Sigmoid colon (tissue), 7 donors: ENCODE results near the gene BICC1. TPM values are rescaled to one million over a fixed set of nuclear protein-coding genes. Genes with fewer than 3 reads are reported as not detected.

ENCODE experiments used
- DNase-seq: peaks from one replicate; pipeline ENCODE4 v3.0.0-alpha.2; 2019
- H3K27ac ChIP-seq, 4 donors: fragments of 200-600 bp; sonication (generic); one replicate each; pipeline ENCODE4 v1.5.1; 2016 to 2019; ENCODE audit warnings: mild to moderate bottlenecking in 1 of 4
- H3K27me3 ChIP-seq, 3 donors: fragments of 200-600 bp; sonication (generic); one replicate each; pipeline ENCODE4 v1.5.1; 2019; ENCODE audit warnings: mild to moderate bottlenecking in 1 of 3
- H3K36me3 ChIP-seq, 4 donors: fragments of 200-600 bp; sonication (generic); one replicate each; pipeline ENCODE4 v1.5.1; 2016 to 2019
- H3K4me1 ChIP-seq, 4 donors: fragments of 200-600 bp; sonication (generic); one replicate each; pipeline ENCODE4 v1.5.1; 2017 to 2019
- H3K4me3 ChIP-seq, 4 donors: fragments of 200-600 bp; sonication (generic); one replicate each; pipeline ENCODE4 v1.5.1; 2017 to 2019; ENCODE audit warnings: mild to moderate bottlenecking in 2 of 4, moderate library complexity in 1 of 4
- H3K9me3 ChIP-seq, 4 donors: fragments of 200-600 bp in 3 of 4; sonication (generic) in 3 of 4; one replicate each; pipeline versions ENCODE4 v1.5.1 to v1.6.1; 2013 to 2019
- EP300 ChIP-seq, 4 donors: sonication (generic); formaldehyde crosslinking; IDR thresholded peaks; one replicate each; pipeline ENCODE4 v1.6.1; 2017; ENCODE audit warnings: antibody characterized with exemption in 4 of 4
- POLR2A ChIP-seq, 2 donors: fragments of 450-650 bp; IDR thresholded peaks; one replicate each; pipeline ENCODE4 v1.6.1; 2016; ENCODE audit warnings: antibody characterized with exemption in 2 of 2, mild to moderate bottlenecking in 2 of 2, moderate library complexity in 2 of 2
- POLR2AphosphoS5 ChIP-seq, 4 donors: sonication (generic); formaldehyde crosslinking; IDR thresholded peaks; one replicate each; pipeline ENCODE4 v1.6.1; 2017; ENCODE audit warnings: antibody characterized with exemption in 4 of 4
- WGBS, 2 donors: extraction: QIAGEN DNeasy Blood & Tissue Kit; methylation state at CpG; one replicate each; pipeline ENCODE4 v1.1.7; 2013; 5-methylcytosine and 5-hydroxymethylcytosine counted together
- intact Hi-C: fragments of 100-400 bp; cut with DNase I; formaldehyde crosslinking; loops from one replicate; pipeline ENCODE4 v1.15.1; 2023
- polyA plus RNA-seq, 3 donors: library from polyadenylated mRNA; stranded (reverse); fragments of 200-250 nt; gene quantifications; one replicate each; pipeline ENCODE4 v1.2.3, GENCODE V29; 2013
- total RNA-seq, 4 donors: library from RNA; depleted of rRNA; stranded (reverse); fragments of >200 nt; gene quantifications; one replicate each; pipeline ENCODE4 v1.1.0, GENCODE V29; 2016
- TF ChIP-seq, protein P1 (sequence below), 4 experiments: fragments of 450-650 bp in 3 of 4; fragments of 200-600 bp in 1 of 4; IDR thresholded peaks; one replicate each; pipeline ENCODE4 v1.5.1; 2016 to 2019; ENCODE audit warnings: antibody characterized with exemption in 4 of 4, mild to moderate bottlenecking in 3 of 4, moderate library complexity in 2 of 4
- donor health status: healthy with polysubstance abuse.
- donor health status: Bipolar disorder and iron deficiency.
- donor health status: healthy.

Gene BICC1
- total and polyA plus RNA-seq, 7 donors: 0.46 to 17.3 (median 7.9) TPM

DNA sequence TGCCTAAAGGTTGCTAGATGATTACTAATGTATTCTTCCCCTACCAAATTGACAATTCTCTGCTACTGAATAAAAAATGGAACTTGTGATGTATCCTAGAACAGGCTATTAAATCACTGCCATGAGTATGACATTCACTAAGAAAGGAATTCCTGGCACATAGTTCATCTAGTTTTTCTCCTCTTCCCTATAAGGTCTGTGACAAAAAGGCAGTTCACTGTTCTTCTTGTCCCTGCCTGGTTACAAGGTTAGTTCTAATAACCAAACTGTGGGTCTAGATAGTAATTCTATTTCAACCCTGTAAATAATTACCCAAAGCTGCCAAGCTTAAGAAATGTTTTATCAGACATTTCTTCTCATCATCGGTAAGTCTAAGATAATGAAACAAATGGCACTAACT is 245.6 kb downstream of the BICC1 start:
- WGBS, 2 donors: 65 to 81% methylated on average over 1 of the region's 1 CpG

DNA sequence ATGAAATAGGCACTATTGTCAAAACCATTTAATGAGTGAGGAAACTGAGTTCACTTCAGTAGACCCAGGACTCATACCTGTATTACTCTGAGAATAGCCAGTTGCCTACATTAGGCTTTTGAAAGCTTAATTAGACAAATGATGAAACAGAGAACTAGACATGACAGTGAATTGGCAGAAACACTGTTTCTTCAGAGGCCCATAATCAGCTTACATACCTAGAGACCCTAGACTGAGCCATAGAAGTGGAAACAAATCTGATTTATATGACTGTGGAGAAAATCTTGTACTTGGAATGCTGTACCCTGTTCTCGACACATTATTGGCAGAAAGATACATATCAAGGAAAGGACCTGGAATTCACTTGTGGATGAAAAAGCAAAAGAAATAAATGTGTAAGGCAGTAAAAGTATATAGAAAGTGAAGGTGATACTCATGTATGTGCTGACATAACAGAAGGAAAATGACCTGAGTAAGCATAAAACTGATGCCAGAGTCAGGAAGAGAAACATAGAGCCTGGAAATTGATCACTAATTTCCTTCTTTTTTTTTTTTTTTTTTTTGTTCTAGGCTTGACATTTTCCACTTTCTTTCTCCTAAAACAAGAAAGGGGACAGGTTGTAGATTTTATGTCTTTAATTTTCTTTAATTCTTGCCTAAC is 251.5 kb downstream of the BICC1 start:
- Histone ChIP-seq H3K27ac (no peak overlapping the region), H3K27me3 (no peaks in the 10 kb centered on the region), H3K4me1 (peaks cover 0 to 12% (median 0%) of the 10 kb centered on the region in 4 donors), H3K4me3 (no peak overlapping the region), H3K9me3 (peaks cover 0 to 8% (median 6%) of the 10 kb centered on the region in 4 donors), H3K36me3 (no peaks in the 10 kb centered on the region)
- 93 to 95% methylated on average over 1 of the region's 1 CpG for WGBS, 2 donors
- DNase-seq: no peak
- intact Hi-C loops: no loop called here
- TF ChIP-seq POLR2AphosphoS5 (IDR thresholded peaks at IDR 0.05): no peak
- TF ChIP-seq EP300 (IDR thresholded peaks at IDR 0.05): no peak
- no peak for TF ChIP-seq POLR2A (IDR thresholded peaks at IDR 0.05)
- TF ChIP-seq, protein P1, sequence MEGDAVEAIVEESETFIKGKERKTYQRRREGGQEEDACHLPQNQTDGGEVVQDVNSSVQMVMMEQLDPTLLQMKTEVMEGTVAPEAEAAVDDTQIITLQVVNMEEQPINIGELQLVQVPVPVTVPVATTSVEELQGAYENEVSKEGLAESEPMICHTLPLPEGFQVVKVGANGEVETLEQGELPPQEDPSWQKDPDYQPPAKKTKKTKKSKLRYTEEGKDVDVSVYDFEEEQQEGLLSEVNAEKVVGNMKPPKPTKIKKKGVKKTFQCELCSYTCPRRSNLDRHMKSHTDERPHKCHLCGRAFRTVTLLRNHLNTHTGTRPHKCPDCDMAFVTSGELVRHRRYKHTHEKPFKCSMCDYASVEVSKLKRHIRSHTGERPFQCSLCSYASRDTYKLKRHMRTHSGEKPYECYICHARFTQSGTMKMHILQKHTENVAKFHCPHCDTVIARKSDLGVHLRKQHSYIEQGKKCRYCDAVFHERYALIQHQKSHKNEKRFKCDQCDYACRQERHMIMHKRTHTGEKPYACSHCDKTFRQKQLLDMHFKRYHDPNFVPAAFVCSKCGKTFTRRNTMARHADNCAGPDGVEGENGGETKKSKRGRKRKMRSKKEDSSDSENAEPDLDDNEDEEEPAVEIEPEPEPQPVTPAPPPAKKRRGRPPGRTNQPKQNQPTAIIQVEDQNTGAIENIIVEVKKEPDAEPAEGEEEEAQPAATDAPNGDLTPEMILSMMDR (IDR thresholded peaks at IDR 0.05): no peak

More for the DNA sequence above, 245.6 kb downstream of the BICC1 start:
- no peak overlapping the region for H3K4me3 ChIP-seq
- no peaks in the 10 kb centered on the region for H3K27me3 ChIP-seq
- H3K36me3 ChIP-seq: no peaks in the 10 kb centered on the region
- no peaks in the 10 kb centered on the region for H3K9me3 ChIP-seq
- H3K27ac ChIP-seq: no peak overlapping the region
- TF ChIP-seq, protein P1 (IDR thresholded peaks at IDR 0.05): no peak
- TF ChIP-seq POLR2A (IDR thresholded peaks at IDR 0.05) (no peak), POLR2AphosphoS5 (IDR thresholded peaks at IDR 0.05) (no peak), EP300 (IDR thresholded peaks at IDR 0.05) (no peak)
- DNase-seq: no peak
- H3K4me1 ChIP-seq: peaks cover 0 to 13% (median 6%) of the 10 kb centered on the region in 4 donors
- intact Hi-C loops: no loop called here

DNA sequence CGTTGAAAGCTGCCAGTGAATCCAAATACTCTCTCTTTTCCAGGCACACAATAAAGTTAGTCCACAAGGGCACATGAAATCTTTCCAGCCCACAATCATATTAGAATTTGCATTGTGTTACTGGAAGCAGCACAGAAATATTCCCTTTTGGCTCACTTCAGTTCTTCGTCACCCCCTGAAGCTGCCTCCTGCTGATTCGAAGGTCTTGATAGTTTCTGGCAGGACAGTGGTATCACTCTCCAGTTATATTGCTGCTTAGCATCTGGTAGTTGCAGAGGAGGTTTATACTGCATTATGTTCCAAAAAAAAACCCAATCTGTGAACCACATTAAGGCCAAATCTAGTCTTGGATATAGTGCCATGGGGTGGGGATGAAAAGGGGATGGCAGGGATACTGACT is 253.2 kb downstream of the BICC1 start:
- Histone ChIP-seq H3K9me3 (peaks cover 0 to 8% (median 6%) of the 10 kb centered on the region in 4 donors), H3K27me3 (no peaks in the 10 kb centered on the region), H3K36me3 (no peaks in the 10 kb centered on the region), H3K4me3 (no peak overlapping the region), H3K4me1 (peaks cover 0 to 12% (median 0%) of the 10 kb centered on the region in 4 donors), H3K27ac (no peak overlapping the region)
- 17 to 70% methylated on average over 3 of the region's 3 CpGs for WGBS, 2 donors
- DNase-seq: no peak
- intact Hi-C loops: no loop called here
- no peak for TF ChIP-seq POLR2AphosphoS5 (IDR thresholded peaks at IDR 0.05)
- TF ChIP-seq, protein P1 (IDR thresholded peaks at IDR 0.05): no peak

DNA sequence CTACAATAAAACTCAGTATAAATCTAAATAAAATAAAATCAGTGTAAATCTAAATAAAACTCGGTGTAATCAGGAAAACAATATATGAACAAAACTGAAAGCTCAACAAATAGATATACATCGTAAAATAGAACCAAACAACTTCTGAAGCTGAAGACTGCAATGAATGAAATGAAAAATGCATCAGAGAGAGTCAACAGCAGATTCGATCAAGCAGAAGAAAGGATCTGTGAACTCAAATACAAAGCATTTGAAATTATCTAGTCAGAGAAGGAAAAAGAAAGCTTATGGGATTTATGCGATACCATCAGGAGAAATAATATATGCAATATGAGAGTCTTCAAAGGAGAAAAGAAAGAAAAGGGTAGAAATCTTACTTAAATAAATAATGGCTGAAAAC is 255.0 kb downstream of the BICC1 start:
- WGBS, 2 donors: 88 to 91% methylated on average over 4 of the region's 4 CpGs
- H3K27me3 ChIP-seq: no peaks in the 10 kb centered on the region
- no peaks in the 10 kb centered on the region for H3K36me3 ChIP-seq
- H3K4me3 ChIP-seq: no peak overlapping the region
- H3K4me1 ChIP-seq: peaks cover 0 to 12% (median 0%) of the 10 kb centered on the region in 4 donors
- intact Hi-C loops: no loop called here
- H3K27ac ChIP-seq: no peak overlapping the region
- H3K9me3 ChIP-seq: peaks cover 0 to 8% (median 6%) of the 10 kb centered on the region in 4 donors
- no peak for DNase-seq
- TF ChIP-seq EP300 (IDR thresholded peaks at IDR 0.05): no peak
- TF ChIP-seq, protein P1 (IDR thresholded peaks at IDR 0.05): no peak
- no peak for TF ChIP-seq POLR2AphosphoS5 (IDR thresholded peaks at IDR 0.05)
- TF ChIP-seq POLR2A (IDR thresholded peaks at IDR 0.05): no peak

DNA sequence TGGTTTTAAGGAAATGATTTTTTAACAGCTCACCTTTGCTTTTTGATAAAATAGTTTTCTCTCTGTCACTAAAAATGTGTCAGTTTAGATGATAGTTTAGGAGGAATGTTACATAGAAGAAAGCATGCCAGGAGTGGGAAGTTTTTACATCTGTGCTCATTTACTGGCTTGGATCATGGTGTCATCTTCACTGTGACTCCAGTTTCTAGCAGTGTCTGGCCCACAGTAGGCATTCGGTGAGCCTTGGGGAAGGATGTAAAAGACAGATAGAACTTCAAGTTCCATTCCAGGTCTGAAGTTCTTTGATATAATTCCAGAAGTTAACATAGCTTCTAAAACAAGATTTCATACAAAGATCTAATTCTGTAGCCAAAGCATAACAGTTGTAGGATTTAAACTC is 259.2 kb downstream of the BICC1 start:
- no peaks in the 10 kb centered on the region for H3K27me3 ChIP-seq
- 85 to 92% methylated on average over 1 of the region's 1 CpG for WGBS, 2 donors
- H3K4me1 ChIP-seq: peaks cover 0 to 11% (median 0%) of the 10 kb centered on the region in 4 donors
- H3K9me3 ChIP-seq: peaks cover 0 to 8% (median 6%) of the 10 kb centered on the region in 4 donors
- no peaks in the 10 kb centered on the region for H3K36me3 ChIP-seq
- H3K27ac ChIP-seq: peak overlapping the region in 1 of 4 donors; percentile 32
- no peak overlapping the region for H3K4me3 ChIP-seq
- no peak for DNase-seq
- TF ChIP-seq EP300 (IDR thresholded peaks at IDR 0.05): no peak
- TF ChIP-seq, protein P1 (IDR thresholded peaks at IDR 0.05): no peak
- TF ChIP-seq POLR2A (IDR thresholded peaks at IDR 0.05): no peak
- no peak for TF ChIP-seq POLR2AphosphoS5 (IDR thresholded peaks at IDR 0.05)
- intact Hi-C loops: no loop called here
